ENCODE measurements around the gene CDH20. TPM values are rescaled to one million over a fixed set of nuclear protein-coding genes. Genes with fewer than 3 reads are reported as not detected.
A peak's percentile ranks its signal among the peaks of the same experiment; 100 is the strongest.

Gene CDH20
- total and polyA plus RNA-seq, 2 of the 4 experiments (the other 2 are of a cell fraction) = not detected

GRCh38 chr18:61541673-61542072 is 208.4 kb downstream of the CDH20 start:
- in situ Hi-C loops (cut with MboI; ENCODE audit: low sequenced_read_pairs) = no loop called here
- no peak overlapping the region for H3K14ac ChIP-seq (replicated peaks; ENCODE audit: low read depth, low read length)
- CTCF ChIA-PET = interaction anchor here (0.6 to 2.2 kb wide), 2 partner anchors 10 to 222 kb away, joined by 5 read pairs; no protein-coding TSS in a partner anchor

More at GRCh38 chr18:61541673-61542072, 208.4 kb downstream of the CDH20 start:
- 33% methylated on average over 1 of the region's 7 CpGs; no CpG with 5 or more reads in 1 of the 2 experiments for WGBS, 2 experiments (ENCODE audit: extremely low coverage in 2 of 2, insufficient read length in 1 of 2)
- Histone ChIP-seq H3K27ac (ENCODE audit: insufficient read depth, low read length) (peak overlapping the region; percentile 6; the same call in 1 of the 2 replicates), H3K79me1 (ENCODE audit: low read depth in 1 of 2, low read length in 2 of 2) (no peaks in the 10 kb centered on the region), H4K91ac (ENCODE audit: insufficient read depth, low read depth, low read length) (no peak overlapping the region), H3K18ac (ENCODE audit: low read depth, low read length) (peak overlapping the region; percentile 31), H2BK20ac (ENCODE audit: low read depth, low read length) (no peak overlapping the region), H2BK120ac (ENCODE audit: low read depth, low read length) (no peak overlapping the region), H3K4me3 (ENCODE audit: insufficient read depth, low read depth, low read length) (no peak overlapping the region), H4K8ac (ENCODE audit: low read depth in 2 of 2, low read length in 2 of 2) (peak overlapping the region in 1 of 2 experiments; percentile 4; a peak in 2 of 4 replicates), H3K56ac (ENCODE audit: extremely low read depth, insufficient read depth, low read length) (no peak overlapping the region), H4K20me1 (ENCODE audit: insufficient read depth, low read length) (no peaks in the 10 kb centered on the region), H3K36me3 (ENCODE audit: control insufficient read depth, insufficient read depth, low read length) (no peaks in the 10 kb centered on the region), H2BK5ac (ENCODE audit: low read depth, low read length, poor library complexity, severe bottlenecking) (no peak overlapping the region), H3K27me3 (ENCODE audit: control insufficient read depth, insufficient read depth, low read length) (peaks cover 3% of the 10 kb centered on the region), H3K9ac (ENCODE audit: low read depth, low read length) (no peak overlapping the region), H2BK15ac (ENCODE audit: low read depth, low read length) (no peak overlapping the region; the same call in 2 of the 3 replicates), H4K5ac (ENCODE audit: low read depth, low read length) (peak overlapping the region; percentile 22; the same call in 1 of the 2 replicates), H3K9me1 (ENCODE audit: insufficient read depth, low read length) (no peaks in the 10 kb centered on the region), H3K4me2 (ENCODE audit: low read depth, low read length) (peak overlapping the region; percentile 42; the same call in 1 of the 2 replicates), H3K4ac (ENCODE audit: low read depth, low read length) (no peak overlapping the region), H2AK5ac (ENCODE audit: low read depth, low read length) (no peak overlapping the region), H3K4me1 (ENCODE audit: control insufficient read depth, insufficient read depth, low read length) (peaks cover 2% of the 10 kb centered on the region; the same call in 1 of the 2 replicates), H3K23ac (ENCODE audit: low read depth, low read length) (no peak overlapping the region), H3K9me3 (ENCODE audit: control insufficient read depth, insufficient read depth, low read length) (no peaks in the 10 kb centered on the region), H2AFZ (replicated peaks; ENCODE audit: low read length, poor library complexity) (peak overlapping the region; percentile 19), H2AK9ac (replicated peaks; ENCODE audit: low read depth, low read length, poor library complexity) (no peak overlapping the region)
- no peak for TF ChIP-seq CEBPB (IDR thresholded peaks at IDR 0.05; ENCODE audit: low read depth, low read length)
- TF ChIP-seq MAZ (IDR thresholded peaks at IDR 0.05; ENCODE audit: borderline replicate concordance, low read depth, low read length) = no peak
- DNase-seq (peak; percentile 31), ATAC-seq (ENCODE audit: low read depth) (peak; percentile 76)
- POLR2A ChIA-PET (ENCODE audit: unreplicated experiment) = no interaction called here
- intact Hi-C loops (cut with micrococcal nuclease) (no loop called here), dilution Hi-C loops (cut with HindIII; ENCODE audit: low sequenced_read_pairs, unreplicated experiment) (no loop called here)
- BruUV-seq (replicated peaks) = no TSS peak
